Liver (tissue), 9 donors: ENCODE data around the gene CSAD. TPM values are rescaled to one million over a fixed set of nuclear protein-coding genes. Genes with fewer than 3 reads are reported as not detected.
"Not testable (repeated sequence)": the region's sequence is repeated elsewhere in the genome, so short reads cannot be mapped to it uniquely, and the experiment has no call there.

Experiments used
- DNase-seq: peaks from one replicate; pipeline ENCODE4 v3.0.0-alpha.2; 2017; ENCODE audit warnings: low spot score
- H3K27ac ChIP-seq, 2 donors: one replicate each; pipeline ENCODE4 v1.7.0; 2013; ENCODE audit warnings: inconsistent platforms in 2 of 2, low read length in 2 of 2, control low read depth in 1 of 2, low read depth in 1 of 2, mild to moderate bottlenecking in 1 of 2
- H3K27me3 ChIP-seq, 4 donors: one replicate each; pipeline versions ENCODE4 v1.6.1 to v1.7.0; 2013; ENCODE audit warnings: low read length in 3 of 4, inconsistent platforms in 1 of 4, mild to moderate bottlenecking in 1 of 4, moderate library complexity in 1 of 4; ENCODE audit not compliant: control insufficient read depth in 4 of 4, insufficient read depth in 4 of 4
- H3K36me3 ChIP-seq, 4 donors: one replicate each; pipeline versions ENCODE4 v1.6.1 to v1.7.0; 2013; ENCODE audit warnings: low read length in 3 of 4, mild to moderate bottlenecking in 3 of 4, low read depth in 1 of 4, moderate library complexity in 1 of 4; ENCODE audit not compliant: control insufficient read depth in 4 of 4, insufficient read depth in 3 of 4
- H3K4me1 ChIP-seq, 4 donors: one replicate each; pipeline versions ENCODE4 v1.6.1 to v1.7.0; 2013; ENCODE audit warnings: low read length in 3 of 4, mild to moderate bottlenecking in 3 of 4, moderate library complexity in 1 of 4; ENCODE audit not compliant: control insufficient read depth in 4 of 4, insufficient read depth in 4 of 4
- H3K4me3 ChIP-seq, 3 donors: one replicate each; pipeline versions ENCODE4 v1.6.1 to v1.7.0; 2013; ENCODE audit warnings: low read length in 3 of 3, control low read depth in 1 of 3, low read depth in 1 of 3, mild to moderate bottlenecking in 1 of 3
- H3K9ac ChIP-seq, 2 donors: one replicate each; pipeline ENCODE4 v1.7.0; 2013; ENCODE audit warnings: low read length in 2 of 2, mild to moderate bottlenecking in 2 of 2, moderate library complexity in 2 of 2, control low read depth in 1 of 2, low read depth in 1 of 2
- H3K9me3 ChIP-seq, 4 donors: one replicate each; pipeline versions ENCODE4 v1.6.1 to v1.7.0; 2013; ENCODE audit warnings: low read length in 3 of 4; ENCODE audit not compliant: control insufficient read depth in 4 of 4
- EGR1 ChIP-seq, 2 donors: IDR thresholded peaks; 2 replicates each; pipeline ENCODE4 v1.6.1; 2016 to 2018; ENCODE audit warnings: antibody characterized with exemption in 2 of 2, low read depth in 2 of 2
- FOXA1 ChIP-seq: IDR thresholded peaks from 2 replicates; pipeline ENCODE4 v1.6.1; 2016; ENCODE audit warnings: antibody characterized with exemption
- FOXA2 ChIP-seq: IDR thresholded peaks from 2 replicates; pipeline ENCODE4 v1.6.1; 2016; ENCODE audit warnings: antibody characterized with exemption
- HNF4A ChIP-seq, 2 donors: conservative IDR thresholded peaks; 2 replicates each; pipeline ENCODE4 v1.6.1; 2016; ENCODE audit warnings: antibody characterized with exemption in 2 of 2, mild to moderate bottlenecking in 2 of 2
- HNF4G ChIP-seq: IDR thresholded peaks from 2 replicates; pipeline ENCODE4 v1.6.1; 2016; ENCODE audit warnings: antibody characterized with exemption
- NR2F2 ChIP-seq: IDR thresholded peaks from 2 replicates; pipeline ENCODE4 v1.6.1; 2016; ENCODE audit warnings: antibody characterized with exemption
- RAD21 ChIP-seq, 2 donors: IDR thresholded peaks; 2 replicates each; pipeline ENCODE4 v1.6.1; 2016; ENCODE audit warnings: antibody characterized with exemption in 2 of 2, mild to moderate bottlenecking in 2 of 2
- RXRA ChIP-seq, 2 donors: IDR thresholded peaks; 2 replicates each; pipeline ENCODE4 v1.6.1; 2017 to 2018; ENCODE audit warnings: antibody characterized with exemption in 2 of 2, mild to moderate bottlenecking in 1 of 2
- SP1 ChIP-seq: IDR thresholded peaks from 2 replicates; pipeline ENCODE4 v1.6.1; 2018; ENCODE audit warnings: antibody characterized with exemption, mild to moderate bottlenecking
- WGBS: extraction: QIAGEN DNeasy Blood & Tissue Kit; methylation state at CpG from one replicate; pipeline ENCODE4 v1.1.7; 2013; 5-methylcytosine and 5-hydroxymethylcytosine counted together
- polyA plus RNA-seq, 2 donors: library from polyadenylated mRNA; stranded (reverse) in 1 of 2; unstranded in 1 of 2; fragments of 200-250 nt in 1 of 2; fragments of >200 nt in 1 of 2; fragmentation: Nextera tagmentation in 1 of 2; extraction: Ambion mirVana in 1 of 2; gene quantifications; one replicate each; pipeline versions ENCODE4 v1.2.1 to v1.2.3, GENCODE V29; 2013 to 2015
- total RNA-seq, 2 donors: library from RNA; depleted of rRNA; stranded (reverse); fragments of >200 nt; gene quantifications; one replicate each; pipeline ENCODE4 v1.2.3, GENCODE V29; 2014
- TF ChIP-seq, protein P1 (sequence below): IDR thresholded peaks from 2 replicates; pipeline ENCODE4 v1.6.1; 2016; ENCODE audit warnings: antibody characterized with exemption
- TF ChIP-seq, protein P2 (sequence below): IDR thresholded peaks from 2 replicates; pipeline ENCODE4 v1.6.1; 2016; ENCODE audit warnings: antibody characterized with exemption, mild to moderate bottlenecking
- donor health status: healthy.
- donor health status: healthy.
- donor health status: healthy.
- donor health status: healthy.
- donor health status: healthy.

CSAD gene
- total and polyA plus RNA-seq, 4 donors: 4.4 to 41.5 (median 35.1) TPM

DNA sequence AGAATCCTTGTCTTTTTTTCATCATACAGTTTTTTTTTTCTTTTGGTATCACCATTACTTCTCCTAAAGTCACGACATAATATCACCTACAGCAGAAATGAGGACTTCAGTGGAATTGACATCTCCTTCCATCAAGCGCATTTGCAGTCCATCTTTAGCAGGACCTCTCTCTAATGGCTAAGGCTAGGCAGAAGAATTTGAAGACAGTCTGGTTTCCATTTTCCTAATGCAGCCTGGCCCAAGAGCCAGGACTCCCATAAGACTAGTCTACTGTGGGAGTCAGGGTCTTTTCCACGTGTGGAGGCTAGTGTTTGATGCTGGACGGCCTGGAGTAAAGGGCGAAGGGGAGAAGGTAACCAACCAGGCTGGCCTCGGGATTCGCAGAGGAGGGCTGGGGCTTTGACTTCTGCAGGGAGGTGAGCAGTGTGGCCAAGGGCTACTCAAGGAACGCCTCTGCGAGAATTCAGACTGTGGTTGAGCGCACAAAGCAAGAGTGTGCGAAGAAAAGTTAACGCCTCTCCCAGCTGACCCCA lies 972 bp downstream of the CSAD start:
- Histone ChIP-seq H3K36me3 (peaks cover 0 to 9% (median 3%) of the 10 kb centered on the region in 4 donors), H3K9me3 (no peaks in the 10 kb centered on the region), H3K4me1 (peaks cover 10 to 60% (median 44%) of the 10 kb centered on the region in 4 donors), H3K4me3 (peak overlapping the region; percentile 80 to 89 (median 85)), H3K27me3 (no peaks in the 10 kb centered on the region), H3K27ac (peak overlapping the region; percentile 89 to 98), H3K9ac (peak overlapping the region; percentile 61 to 77)
- peak; percentile 58 for DNase-seq
- WGBS: 19% methylated on average over 12 of the region's 12 CpGs
- TF ChIP-seq, protein P1, sequence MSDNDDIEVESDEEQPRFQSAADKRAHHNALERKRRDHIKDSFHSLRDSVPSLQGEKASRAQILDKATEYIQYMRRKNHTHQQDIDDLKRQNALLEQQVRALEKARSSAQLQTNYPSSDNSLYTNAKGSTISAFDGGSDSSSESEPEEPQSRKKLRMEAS: peak; percentile 7
- no peak for TF ChIP-seq RAD21 (IDR thresholded peaks at IDR 0.05)
- TF ChIP-seq SP1: no peak

DNA sequence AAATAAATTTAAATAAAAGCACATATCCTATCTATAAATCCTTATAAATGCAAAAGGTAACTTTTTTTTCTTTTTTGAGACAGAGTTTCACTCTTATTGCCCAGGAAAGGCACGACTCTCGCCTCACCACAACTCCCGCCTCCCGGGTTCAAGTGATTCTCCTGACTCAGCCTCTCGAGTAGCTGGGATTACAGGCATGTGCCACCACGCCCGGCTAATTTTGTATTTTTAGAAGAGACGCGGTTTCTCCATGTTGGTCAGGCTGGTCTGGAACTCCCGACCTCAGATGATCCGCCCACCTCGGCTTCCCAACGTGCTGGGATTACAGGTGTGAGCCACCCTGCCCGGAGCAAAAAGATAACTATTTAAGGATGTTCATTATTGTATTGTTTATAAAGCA lies 1.9 kb downstream of the CSAD start:
- H3K36me3 ChIP-seq, H3K9me3 ChIP-seq, H3K27ac ChIP-seq, H3K9ac ChIP-seq, H3K4me3 ChIP-seq, DNase-seq, H3K27me3 ChIP-seq: not testable (repeated sequence)
- peaks cover 13 to 57% (median 47%) of the 10 kb centered on the region in 4 donors for H3K4me1 ChIP-seq
- 96% methylated on average over 14 of the region's 14 CpGs for WGBS

DNA sequence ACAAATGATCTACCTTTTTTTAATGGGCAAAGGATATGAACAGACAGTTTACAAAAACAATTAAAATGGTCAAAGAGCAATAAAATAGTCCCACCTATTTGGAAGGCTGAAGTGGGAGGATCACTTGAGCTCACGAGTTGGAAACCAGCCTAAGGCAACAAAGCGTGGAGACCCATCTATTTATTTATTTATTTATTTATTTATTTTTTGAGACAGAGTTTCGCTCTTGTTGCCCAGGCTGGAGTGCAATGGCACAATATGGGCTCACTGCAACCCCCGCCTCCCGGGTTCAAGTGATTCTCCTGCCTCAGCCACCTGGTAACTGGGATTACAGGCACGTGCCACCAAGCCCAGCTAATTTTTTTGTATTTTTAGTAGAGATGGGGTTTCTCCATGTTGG lies 3.3 kb downstream of the CSAD start:
- peaks cover 11 to 55% (median 43%) of the 10 kb centered on the region in 4 donors for H3K4me1 ChIP-seq
- WGBS: 44% methylated on average over 6 of the region's 6 CpGs
- H3K27me3 ChIP-seq, H3K9me3 ChIP-seq, H3K27ac ChIP-seq, DNase-seq, H3K4me3 ChIP-seq, H3K36me3 ChIP-seq, H3K9ac ChIP-seq: not testable (repeated sequence)
- TF ChIP-seq HNF4A (conservative IDR thresholded peaks at IDR 0.05) (peak; percentile 48 to 66), FOXA1 (peak; percentile 19), FOXA2 (peak; percentile 32), RXRA (IDR thresholded peaks at IDR 0.05) (peak; percentile 20 to 46)

DNA sequence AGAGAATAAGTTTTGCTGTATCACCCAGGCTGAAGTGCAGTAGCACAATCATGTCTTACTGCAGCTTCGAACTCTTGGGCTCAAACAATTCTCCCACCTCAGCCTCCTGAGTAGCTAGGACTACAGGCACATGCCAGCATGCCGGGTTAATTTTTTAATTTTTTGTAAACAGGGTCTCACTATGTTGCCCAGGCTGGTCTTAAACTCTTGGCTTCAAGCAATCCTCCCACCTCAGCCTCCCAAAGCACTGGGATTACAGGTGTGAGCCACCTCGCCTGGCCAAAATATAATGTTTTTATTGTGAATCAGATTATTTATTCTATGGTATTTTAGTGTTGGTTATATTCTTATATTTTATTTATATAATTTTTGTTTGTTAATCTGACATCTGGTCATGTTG lies 4.0 kb downstream of the CSAD start:
- H3K9me3 ChIP-seq: no peaks in the 10 kb centered on the region
- no peaks in the 10 kb centered on the region for H3K27me3 ChIP-seq
- peaks cover 10 to 55% (median 43%) of the 10 kb centered on the region in 4 donors for H3K4me1 ChIP-seq
- TF ChIP-seq HNF4G (no peak), EGR1 (IDR thresholded peaks at IDR 0.05; ENCODE audit: low read depth in 2 of 2) (no peak), NR2F2 (no peak), RAD21 (IDR thresholded peaks at IDR 0.05) (no peak)
- TF ChIP-seq, protein P2, sequence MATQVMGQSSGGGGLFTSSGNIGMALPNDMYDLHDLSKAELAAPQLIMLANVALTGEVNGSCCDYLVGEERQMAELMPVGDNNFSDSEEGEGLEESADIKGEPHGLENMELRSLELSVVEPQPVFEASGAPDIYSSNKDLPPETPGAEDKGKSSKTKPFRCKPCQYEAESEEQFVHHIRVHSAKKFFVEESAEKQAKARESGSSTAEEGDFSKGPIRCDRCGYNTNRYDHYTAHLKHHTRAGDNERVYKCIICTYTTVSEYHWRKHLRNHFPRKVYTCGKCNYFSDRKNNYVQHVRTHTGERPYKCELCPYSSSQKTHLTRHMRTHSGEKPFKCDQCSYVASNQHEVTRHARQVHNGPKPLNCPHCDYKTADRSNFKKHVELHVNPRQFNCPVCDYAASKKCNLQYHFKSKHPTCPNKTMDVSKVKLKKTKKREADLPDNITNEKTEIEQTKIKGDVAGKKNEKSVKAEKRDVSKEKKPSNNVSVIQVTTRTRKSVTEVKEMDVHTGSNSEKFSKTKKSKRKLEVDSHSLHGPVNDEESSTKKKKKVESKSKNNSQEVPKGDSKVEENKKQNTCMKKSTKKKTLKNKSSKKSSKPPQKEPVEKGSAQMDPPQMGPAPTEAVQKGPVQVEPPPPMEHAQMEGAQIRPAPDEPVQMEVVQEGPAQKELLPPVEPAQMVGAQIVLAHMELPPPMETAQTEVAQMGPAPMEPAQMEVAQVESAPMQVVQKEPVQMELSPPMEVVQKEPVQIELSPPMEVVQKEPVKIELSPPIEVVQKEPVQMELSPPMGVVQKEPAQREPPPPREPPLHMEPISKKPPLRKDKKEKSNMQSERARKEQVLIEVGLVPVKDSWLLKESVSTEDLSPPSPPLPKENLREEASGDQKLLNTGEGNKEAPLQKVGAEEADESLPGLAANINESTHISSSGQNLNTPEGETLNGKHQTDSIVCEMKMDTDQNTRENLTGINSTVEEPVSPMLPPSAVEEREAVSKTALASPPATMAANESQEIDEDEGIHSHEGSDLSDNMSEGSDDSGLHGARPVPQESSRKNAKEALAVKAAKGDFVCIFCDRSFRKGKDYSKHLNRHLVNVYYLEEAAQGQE: no peak
- no peak for DNase-seq
- H3K4me3 ChIP-seq: no peak overlapping the region
- WGBS: 97% methylated on average over 3 of the region's 3 CpGs
- peaks cover 0 to under 1% (median 0%) of the 10 kb centered on the region in 4 donors for H3K36me3 ChIP-seq
- no peak overlapping the region for H3K9ac ChIP-seq
- H3K27ac ChIP-seq: no peak overlapping the region
